ENCODE data around the gene ARAP2.
"Not testable (repeated sequence)": the region's sequence is repeated elsewhere in the genome, so short reads cannot be mapped to it uniquely, and the experiment has no call there.

Gene ARAP2

GRCh38 chr4:36182315-36182714 lies 62.0 kb downstream of the ARAP2 start:
- not testable (repeated sequence) for DNase-seq

GRCh38 chr4:36180206-36180605 lies 64.1 kb downstream of the ARAP2 start:
- DNase-seq, result no peak

GRCh38 chr4:36178484-36178883 lies 65.8 kb downstream of the ARAP2 start:
- DNase-seq, result no peak

- no peak for DNase-seq
These were observed 66.4 kb downstream of the ARAP2 start for GRCh38 chr4:36177946-36178345.

- DNase-seq, result no peak
These were observed 69.7 kb downstream of the ARAP2 start for GRCh38 chr4:36174570-36174969.

GRCh38 chr4:36173905-36174304 lies 70.4 kb downstream of the ARAP2 start:
- no peak for DNase-seq

GRCh38 chr4:36172656-36173055 lies 71.7 kb downstream of the ARAP2 start:
- no peak for DNase-seq

- DNase-seq, result no peak
These were observed 76.0 kb downstream of the ARAP2 start for GRCh38 chr4:36168127-36168878.

GRCh38 chr4:36165631-36166005 lies 78.7 kb downstream of the ARAP2 start:
- no peak for DNase-seq

GRCh38 chr4:36164900-36165630 lies 79.2 kb downstream of the ARAP2 start:
- DNase-seq, result no peak

GRCh38 chr4:36163198-36163597 lies 81.1 kb downstream of the ARAP2 start:
- no peak for DNase-seq

GRCh38 chr4:36159208-36159607 lies 85.1 kb downstream of the ARAP2 start:
- no peak for DNase-seq

GRCh38 chr4:36152735-36153134 lies 91.6 kb downstream of the ARAP2 start:
- no peak for DNase-seq

GRCh38 chr4:36142504-36142903 lies 101.8 kb downstream of the ARAP2 start:
- DNase-seq, result no peak

GRCh38 chr4:36141186-36141585 lies 103.1 kb downstream of the ARAP2 start:
- DNase-seq, result no peak

- no peak for DNase-seq
These were observed 103.9 kb downstream of the ARAP2 start for GRCh38 chr4:36140421-36140820.

- DNase-seq, result no peak
These were observed 106.1 kb downstream of the ARAP2 start for GRCh38 chr4:36138220-36138619.

- DNase-seq, result no peak
These were observed 107.0 kb downstream of the ARAP2 start for GRCh38 chr4:36137336-36137735.

- DNase-seq, result no peak
These were observed 110.7 kb downstream of the ARAP2 start for GRCh38 chr4:36133658-36134057.

GRCh38 chr4:36133086-36133485 lies 111.2 kb downstream of the ARAP2 start:
- no peak for DNase-seq

- no peak for DNase-seq
These were observed 113.7 kb downstream of the ARAP2 start for GRCh38 chr4:36130641-36131040.

GRCh38 chr4:36128689-36129088 lies 115.6 kb downstream of the ARAP2 start:
- no peak for DNase-seq

GRCh38 chr4:36123906-36124305 lies 120.4 kb downstream of the ARAP2 start:
- DNase-seq, result no peak

- DNase-seq, result no peak
These were observed 129.0 kb downstream of the ARAP2 start for GRCh38 chr4:36115312-36115711.

GRCh38 chr4:36111172-36111571 lies 133.1 kb downstream of the ARAP2 start:
- DNase-seq, result no peak
